HG03520 (cell line): ENCODE measurements around the gene PRR36.
"Not testable (repeated sequence)": the region's sequence is repeated elsewhere in the genome, so short reads cannot be mapped to it uniquely, and the experiment has no call there.

Experiments
- ATAC-seq: cut with Tn5 transposase; IDR thresholded peaks from one replicate; pipeline ENCODE4 v1.9.1; 2021; ENCODE audit warnings: mild to moderate bottlenecking, moderate library complexity; ENCODE audit not compliant: unreplicated experiment

Gene PRR36

GRCh38 chr19:7900401-7900870 is 26.2 kb upstream of the PRR36 start:
- ATAC-seq: no peak

- no peak for ATAC-seq
These were observed 25.7 kb upstream of the PRR36 start for GRCh38 chr19:7899751-7900378.

- ATAC-seq: no peak
These were observed 24.8 kb upstream of the PRR36 start for GRCh38 chr19:7898967-7899366.

- no peak for ATAC-seq
These were observed 23.1 kb upstream of the PRR36 start for GRCh38 chr19:7897292-7897691.

- no peak for ATAC-seq
These were observed 21.4 kb upstream of the PRR36 start for GRCh38 chr19:7895565-7895964.

- no peak for ATAC-seq
These were observed 20.6 kb upstream of the PRR36 start for GRCh38 chr19:7894612-7895309.

- ATAC-seq: not testable (repeated sequence)
These were observed 19.3 kb upstream of the PRR36 start for GRCh38 chr19:7893362-7894101.

- ATAC-seq: no peak
These were observed 14.6 kb upstream of the PRR36 start for GRCh38 chr19:7888826-7889217.

- ATAC-seq: no peak
These were observed 14.1 kb upstream of the PRR36 start, which contains the start of gene LRRC8E for GRCh38 chr19:7888145-7888825. Gene LRRC8E (plus strand): TSS chr19:7888510. CDS start chr19:7895604, 7,094 bp downstream.

- ATAC-seq: no peak
These were observed 13.4 kb upstream of the PRR36 start for GRCh38 chr19:7887408-7888144.

GRCh38 chr19:7885818-7886217 is 11.6 kb upstream of the PRR36 start:
- no peak for ATAC-seq

- no peak for ATAC-seq
These were observed 9.8 kb upstream of the PRR36 start for GRCh38 chr19:7883796-7884570.

- ATAC-seq: no peak
These were observed 8.9 kb upstream of the PRR36 start for GRCh38 chr19:7883105-7883504.

GRCh38 chr19:7881910-7882309 is 7.7 kb upstream of the PRR36 start:
- no peak for ATAC-seq

GRCh38 chr19:7879836-7880235 is 5.6 kb upstream of the PRR36 start:
- ATAC-seq: no peak

GRCh38 chr19:7879111-7879807 is 5.1 kb upstream of the PRR36 start:
- no peak for ATAC-seq

GRCh38 chr19:7877249-7877836 is 3.2 kb upstream of the PRR36 start:
- ATAC-seq: no peak

GRCh38 chr19:7874897-7875273 is 695 bp upstream of the PRR36 start:
- no peak for ATAC-seq
